GM19238 (cell line): ENCODE results near the gene C11orf21.

ENCODE experiments used
- DNase-seq: peaks from one replicate; pipeline ENCODE4 v3.0.0; 2011; ENCODE audit warnings: low spot score; ENCODE audit not compliant: insufficient read length

Gene C11orf21

DNA sequence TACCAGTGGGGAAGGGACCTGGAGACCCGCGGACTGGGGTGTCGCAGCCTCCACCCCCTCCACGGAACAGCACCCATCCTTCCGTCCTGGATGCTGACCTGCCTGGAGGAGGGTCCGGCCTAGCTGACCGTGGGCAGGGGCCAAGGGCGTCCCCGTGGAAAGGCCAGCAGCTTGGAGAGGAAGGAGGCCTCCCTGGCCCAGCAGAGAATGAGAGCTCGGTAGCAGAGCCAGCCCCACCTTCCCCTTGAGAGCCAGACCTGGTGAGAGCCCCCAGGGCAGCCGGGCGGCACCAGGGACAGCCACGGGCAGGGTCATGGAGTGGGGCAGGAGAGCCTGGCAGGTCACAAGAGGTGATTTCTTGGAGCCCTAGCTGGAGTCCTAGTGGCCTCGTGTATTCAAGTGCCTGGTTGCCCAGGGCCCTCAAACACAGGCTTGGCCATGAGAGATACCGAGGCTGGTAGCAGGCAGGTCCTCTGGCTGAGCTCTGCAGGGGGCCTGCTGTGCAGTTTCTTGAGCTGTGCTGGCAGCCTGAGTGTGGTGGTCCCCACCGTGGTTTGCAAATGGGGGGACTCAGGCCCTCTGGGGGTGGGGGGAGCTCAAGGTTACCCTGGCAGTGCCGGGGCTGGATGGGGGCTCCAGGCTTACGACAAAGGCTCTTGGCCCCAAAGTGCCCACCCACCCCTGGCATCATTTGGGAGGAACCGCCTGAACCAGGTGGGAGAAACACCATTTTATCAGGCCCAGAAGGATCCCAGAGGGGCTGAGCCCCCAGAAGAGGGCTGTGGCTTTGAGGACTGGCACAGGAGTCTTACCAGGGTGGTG, 7.7 kb upstream of the C11orf21 start:
- no peak for DNase-seq

DNA sequence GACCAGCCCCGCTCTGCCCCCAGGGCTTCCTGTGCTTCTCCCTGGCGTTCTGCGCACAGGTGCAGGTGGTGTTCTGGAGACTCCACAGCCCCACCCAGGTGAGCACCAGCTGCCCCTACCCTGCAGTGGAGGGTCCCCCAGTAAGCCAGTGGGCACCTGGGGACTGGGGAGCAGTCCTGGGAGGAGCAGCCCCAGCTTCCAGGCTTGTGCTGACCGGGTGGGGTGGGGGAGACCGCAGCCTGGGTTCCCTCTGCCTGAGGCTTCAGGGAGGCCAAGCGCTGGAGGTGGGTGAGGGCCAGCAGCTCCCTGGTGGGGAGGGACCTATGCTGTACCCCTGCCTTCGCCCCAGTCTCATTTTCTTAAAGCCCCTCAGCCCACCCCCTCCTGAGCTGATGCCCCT, 7.0 kb upstream of the C11orf21 start:
- DNase-seq = no peak

DNA sequence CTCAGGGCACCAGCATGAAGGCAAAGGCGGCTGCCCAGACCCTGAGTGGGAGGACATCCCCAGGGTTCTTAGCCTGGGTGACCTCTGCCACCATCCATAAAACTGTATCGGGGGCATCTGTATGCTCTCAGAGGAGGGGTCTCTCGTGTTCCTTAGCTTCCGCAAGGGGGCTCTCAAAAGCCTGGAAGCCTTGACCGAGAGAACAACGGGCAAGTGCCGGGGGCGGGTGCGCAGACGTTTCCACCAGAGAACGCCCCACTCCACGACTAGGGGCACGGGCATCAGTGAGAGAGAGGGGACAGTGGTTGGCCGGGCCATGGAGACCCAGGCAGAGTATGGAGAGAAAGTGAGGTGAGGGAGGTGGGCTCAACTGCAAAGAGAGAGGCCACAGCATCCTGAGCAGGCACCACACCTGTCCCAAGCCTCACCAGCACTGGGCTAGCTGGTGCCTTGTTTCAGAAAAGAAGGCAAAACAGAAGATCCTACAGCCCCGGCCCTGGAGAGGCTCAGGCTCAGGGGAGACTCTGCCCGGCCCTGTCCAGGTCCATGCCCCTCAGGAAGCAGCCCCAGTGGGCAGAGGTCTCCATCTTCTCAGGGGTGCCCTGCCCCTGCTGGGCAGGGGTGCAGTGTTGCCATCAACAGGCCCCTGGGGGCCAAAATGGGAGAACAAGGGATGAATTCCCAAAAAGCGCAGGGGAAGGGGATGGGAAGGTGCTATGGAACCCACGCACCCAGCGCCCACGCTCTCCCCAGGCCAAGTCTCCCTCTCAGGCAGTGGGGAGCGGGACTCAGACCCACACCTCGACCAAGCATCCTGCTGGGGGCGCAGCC, 6.0 kb upstream of the C11orf21 start:
- no peak for DNase-seq

DNA sequence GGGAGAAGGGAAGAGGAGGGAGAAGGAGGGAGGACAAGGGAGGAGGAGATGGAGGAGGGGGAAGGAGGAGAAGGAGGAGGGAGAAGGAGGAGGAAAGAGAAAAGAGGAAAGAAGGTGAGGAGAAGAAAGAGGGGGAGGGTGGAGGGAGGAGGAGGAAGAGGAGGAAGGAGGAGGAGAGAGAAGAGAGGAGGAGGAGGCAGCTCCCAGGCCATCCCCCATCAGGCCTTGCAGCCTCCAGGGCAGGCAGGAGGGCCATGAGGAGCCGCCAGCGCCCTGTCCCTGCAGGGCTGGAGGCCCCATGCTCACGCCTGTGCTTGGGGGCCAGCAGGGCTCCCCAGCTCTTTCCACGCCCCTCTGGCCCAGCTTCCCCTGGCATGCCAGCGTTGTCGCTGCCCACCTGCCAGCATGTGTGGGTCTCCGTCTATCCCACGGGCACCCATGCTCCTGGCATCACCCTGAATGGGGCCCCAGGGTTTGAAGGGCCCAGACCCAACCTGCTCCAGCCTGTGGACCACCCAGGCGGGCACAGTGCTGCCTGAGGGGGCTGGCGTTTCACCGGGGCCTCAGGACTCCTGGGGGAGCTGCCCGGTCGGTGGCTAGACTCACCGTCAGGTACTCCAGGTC, 5.3 kb upstream of the C11orf21 start:
- no peak for DNase-seq

DNA sequence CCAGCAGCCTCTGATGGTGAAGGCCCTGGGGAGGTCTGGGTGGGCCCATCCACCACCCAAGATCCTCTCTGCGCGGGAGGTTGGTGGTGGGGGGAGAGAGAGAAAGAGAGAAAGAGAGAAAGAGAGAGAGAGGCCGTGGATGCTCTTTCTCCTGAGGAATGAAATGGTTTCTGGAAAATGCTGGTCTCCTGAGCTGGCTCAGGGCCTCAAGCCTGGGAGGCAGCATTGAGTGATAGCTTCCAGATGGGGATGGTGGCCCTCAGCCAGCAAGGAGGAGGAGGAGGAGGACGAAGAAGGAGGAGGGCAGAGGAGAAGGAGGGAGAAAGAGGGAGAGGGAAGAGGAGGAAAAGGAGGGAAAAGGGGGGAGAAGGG, 4.7 kb upstream of the C11orf21 start:
- DNase-seq = no peak

DNA sequence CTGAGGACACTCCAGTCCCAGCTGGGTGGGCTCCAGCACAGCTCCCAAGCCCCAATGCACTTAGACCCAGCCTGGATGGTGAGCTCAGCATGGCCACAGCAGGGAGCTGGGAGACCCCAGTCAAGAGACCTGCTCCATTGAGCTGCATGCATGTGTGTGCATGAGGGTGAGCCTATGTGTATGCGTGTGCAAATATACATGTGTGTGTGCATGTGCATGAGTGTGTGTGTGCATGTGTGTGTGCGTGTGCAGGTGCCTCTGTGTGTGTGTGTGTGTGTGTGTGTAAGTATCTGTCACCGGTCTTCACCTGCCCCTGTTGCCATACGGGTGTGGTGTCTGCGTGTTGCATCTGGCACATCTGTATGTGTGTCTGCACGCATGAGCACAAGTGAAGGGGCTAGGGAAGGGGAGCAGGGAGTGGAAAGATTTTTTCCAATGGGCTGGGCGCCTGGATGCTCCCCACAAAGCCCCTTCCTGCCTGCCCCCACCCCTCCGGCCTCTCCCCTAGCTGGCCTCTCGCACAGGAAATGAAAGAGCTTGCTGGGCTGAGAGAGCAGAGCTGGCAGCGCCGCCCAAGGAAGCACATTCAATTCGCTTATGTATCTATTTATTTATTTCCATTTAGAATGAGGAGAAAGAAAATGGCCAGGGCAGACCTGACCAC, 4.2 kb upstream of the C11orf21 start:
- DNase-seq = no peak

DNA sequence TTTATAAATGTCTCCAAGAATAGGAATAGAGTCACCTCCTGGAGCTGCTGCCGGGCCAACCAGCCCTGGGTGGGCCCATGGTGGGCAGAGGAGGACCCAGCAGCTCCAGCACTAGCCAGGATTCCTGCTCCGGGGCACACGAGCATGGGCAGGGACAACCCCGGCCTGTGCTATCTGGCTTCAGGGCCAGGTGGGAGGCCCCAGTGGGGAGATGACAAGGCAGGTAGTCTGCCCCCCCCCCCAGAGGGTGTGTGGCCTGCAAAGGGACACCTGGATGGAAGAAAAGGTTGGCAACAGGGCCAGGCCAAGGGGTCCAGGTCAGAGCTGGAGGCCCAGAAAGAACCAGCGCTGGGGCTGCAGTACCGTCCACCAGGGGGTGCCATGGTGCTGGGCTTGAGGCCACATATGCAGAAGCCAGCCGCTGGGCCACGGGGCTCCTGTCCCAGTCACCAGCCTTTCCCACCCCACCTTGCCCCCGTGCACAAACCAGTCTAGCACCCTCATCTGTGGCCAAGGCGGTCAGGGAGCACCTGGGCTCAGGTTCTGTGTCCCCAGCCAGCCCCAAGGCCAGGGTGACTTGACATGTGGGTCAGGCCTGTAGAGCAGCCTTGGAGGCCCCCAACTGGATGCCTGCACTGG, 3.5 kb upstream of the C11orf21 start:
- peak; percentile 77 for DNase-seq

DNA sequence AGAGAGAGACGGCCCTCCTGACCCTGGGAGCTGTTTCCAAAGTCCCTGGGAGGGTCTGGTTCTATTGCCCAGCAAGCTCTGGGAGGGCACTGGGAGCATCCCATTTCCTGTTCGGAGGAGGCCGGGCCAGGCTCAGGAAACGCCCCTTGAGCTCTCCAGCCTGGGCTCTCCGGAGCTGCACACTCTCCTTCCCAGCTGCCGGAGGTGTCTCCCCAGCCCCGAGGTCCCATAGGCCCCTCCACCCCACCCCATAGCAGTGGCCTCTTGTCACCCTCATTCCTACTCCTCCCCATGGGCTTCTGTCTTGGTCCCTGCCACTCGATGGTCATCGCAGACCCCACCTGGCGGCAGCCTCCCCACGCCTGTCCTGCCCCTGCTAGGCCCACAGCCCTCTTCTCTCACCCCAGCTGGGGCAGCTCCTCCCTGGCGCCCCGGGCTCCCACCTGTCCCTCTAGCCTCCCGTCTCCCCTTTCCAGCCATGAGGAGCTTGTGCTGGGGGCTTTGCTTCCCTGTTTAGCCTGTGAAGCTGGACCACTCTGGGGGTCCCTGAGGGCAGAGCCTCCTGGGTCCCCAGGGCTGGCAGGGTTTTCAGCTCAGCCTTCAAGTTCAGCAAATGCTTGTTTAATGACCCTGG, 2.9 kb upstream of the C11orf21 start:
- DNase-seq = no peak

DNA sequence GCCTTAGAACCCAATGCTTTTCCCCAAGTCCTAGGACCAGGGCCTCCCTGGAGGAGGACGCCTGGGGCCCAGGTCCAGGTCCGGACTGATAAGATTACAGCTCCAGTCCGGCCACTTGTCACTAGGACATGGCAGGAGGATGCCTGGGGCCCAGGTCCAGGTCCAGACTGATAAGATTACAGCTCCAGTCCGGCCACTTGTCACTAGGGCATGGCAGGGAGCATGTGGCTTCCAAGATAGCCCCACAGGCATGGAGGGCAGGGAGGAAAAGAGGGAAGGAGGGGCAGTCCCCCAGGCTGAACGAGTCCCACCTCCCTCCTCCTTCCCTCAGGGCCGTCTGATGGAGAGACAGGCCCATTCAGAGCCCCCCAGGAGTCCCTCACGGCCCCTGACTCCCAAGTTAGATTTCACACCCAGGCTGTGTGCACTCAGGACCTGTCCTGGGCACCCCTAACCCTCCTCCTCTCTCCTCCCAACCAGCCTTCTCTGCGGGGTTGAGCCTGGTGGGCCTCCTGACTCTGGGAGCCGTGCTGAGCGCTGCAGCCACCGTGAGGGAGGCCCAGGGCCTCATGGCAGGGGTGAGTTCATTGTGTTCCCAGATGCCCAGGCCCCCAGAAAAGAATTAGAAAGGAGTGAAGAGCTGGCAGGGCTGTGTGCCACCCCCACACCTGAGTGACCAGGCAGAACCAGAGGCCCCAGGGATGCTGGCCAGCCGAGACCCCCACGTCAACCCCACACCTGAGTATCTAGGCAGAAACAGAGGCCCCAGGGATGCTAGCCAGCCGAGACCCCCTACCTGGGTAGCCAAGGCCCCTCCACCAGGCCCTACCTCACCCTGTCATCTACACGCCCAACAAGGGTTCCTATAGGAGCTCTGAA, 2.1 kb upstream of the C11orf21 start:
- DNase-seq = no peak

DNA sequence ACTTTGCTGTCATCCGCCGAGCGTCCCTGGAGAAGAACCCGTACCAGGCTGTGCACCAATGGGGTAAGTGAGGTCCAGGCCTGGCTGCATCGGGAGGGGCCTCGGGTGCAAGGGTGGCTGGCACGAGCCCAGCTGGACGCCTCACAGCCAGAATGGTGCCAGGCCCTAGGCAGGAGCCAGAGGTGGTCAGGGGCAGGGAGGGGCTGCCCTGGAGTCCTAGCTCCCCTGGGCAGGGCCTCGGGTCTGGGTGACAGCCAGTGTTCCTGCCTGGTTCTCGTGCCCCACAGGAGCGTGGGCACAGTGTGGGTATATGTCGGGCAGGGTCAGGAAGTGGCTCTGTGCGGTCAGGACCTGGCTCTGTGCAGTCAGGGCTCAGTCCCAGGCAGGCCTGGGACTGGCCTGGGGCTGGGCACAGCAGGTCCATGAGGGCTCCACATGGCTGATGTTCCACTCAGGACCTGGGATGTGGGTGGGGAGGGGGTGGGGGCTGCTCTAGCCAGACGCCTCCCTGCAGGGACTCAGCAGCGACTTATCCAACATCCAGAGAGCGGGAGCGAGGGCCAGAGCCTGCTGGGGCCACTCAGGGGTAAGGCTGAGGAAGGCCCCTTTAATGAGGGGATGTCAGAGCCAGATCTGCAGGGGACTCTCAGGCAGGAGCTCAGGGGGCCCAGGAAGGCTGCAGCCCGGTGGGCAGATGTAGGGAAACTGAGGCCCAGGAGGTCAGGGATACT, 1.3 kb upstream of the C11orf21 start:
- no peak for DNase-seq

DNA sequence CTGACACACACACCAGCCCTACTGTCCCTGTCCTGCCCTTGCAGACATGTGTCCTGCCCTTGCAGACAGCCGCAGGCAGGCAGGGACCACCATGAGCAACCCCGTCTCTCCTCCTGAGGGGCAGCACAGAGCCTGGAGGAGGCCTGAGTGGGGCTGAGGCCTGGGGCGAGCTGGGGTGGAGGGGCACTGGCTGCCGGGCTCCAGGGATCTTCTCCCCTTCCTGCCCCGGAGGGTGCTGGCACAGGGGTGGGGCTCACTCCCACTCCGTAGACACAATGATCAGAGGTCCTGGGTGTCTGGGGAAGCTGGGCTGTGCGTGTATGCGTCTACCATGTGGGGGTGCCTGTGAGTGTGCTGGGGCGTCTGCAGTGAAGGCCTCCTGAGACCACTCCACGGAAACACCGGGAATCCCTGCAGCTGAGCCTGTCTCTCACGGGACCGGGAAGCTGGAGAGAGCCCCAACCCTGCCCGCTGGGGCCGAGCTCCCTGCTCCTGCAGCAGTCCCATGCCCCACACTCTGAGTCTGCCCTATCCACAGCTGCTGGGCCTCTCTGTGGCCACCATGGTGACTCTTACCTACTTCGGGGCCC, 683 bp upstream of the C11orf21 start:
- no peak for DNase-seq

DNA sequence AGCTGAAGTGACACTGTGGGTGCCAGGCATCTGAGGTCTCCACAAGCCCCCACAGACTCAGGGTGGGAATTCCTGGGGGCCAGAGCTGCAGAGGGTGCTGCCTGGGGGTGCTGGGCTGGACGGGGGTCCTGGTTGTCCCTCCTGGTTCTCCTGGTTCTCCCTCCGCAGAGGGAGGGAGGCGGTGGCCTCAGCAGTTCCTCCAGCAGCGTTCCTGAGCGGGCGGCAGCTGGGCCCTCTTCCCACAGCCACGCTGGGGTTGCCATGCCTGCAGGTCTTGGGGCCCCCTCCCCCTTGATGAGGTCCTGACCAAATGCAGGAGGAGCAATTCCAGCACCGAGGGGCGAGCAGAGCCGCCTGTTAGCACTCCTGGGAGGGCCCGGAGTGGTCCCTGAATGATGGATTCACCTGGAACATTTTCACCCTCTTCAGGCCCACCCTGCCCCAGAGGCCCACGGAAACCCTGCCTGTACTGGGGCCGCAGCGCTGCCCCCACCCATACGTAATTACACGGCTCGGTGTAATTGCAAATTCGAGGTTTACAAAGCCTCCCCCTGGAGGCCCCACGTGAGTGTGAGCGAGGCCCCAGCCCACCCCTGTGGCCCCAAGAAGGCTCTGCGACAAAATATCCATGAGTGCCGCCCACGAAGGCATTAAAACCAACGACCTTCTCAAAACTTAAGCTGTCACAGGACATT, 635 bp downstream of the C11orf21 start:
- DNase-seq = no peak

DNA sequence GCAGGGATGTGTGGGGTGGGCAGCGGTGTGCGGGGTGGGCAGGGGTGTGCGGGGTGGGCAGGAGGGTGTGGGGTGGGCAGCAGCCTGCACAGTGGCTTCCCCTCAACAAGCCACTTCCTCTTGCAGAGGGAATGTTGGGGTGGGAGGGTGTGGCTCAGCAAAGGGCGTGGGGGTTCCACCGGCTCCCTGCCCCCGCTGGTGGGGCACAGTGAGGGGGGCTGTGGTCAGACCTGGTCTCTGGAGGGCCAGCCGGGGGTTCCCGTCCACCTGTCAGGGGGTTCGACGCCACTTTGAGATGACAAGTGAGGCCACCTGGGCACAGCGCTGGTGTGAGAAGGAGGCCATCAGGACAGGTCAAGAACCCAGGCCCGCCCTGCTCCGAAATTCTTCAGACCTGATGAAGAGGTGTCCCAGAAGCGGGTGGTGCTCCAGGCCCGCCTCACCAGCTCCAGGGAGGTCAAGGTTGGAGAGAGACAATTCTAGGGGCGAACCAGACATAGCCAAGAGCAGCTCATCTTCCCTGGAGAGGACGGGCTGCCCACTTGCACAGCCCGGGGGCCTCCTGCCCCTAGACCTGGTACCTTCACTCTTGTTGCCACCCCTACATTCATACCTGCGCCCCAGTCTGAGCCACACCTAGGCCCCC, 1.3 kb downstream of the C11orf21 start:
- no peak for DNase-seq

DNA sequence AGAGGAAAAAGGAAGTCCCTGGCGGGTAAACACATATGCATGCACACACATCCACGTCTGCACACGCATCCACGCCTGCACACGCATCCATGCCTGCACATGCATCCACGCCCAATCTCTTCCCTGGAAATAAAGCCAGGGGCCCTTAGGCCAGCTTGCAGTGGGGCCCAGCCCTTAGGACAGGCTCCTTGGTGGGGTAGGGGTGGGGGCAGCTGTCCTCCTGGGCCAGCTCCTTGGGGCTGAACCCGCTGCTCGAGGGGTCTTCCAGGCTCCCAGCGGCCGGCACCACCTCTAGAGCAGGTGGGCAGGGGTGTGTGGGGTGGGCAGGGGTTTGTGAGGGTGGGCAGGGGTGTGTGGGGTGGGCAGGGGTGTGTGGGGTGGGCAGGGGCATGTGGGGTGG, 1.9 kb downstream of the C11orf21 start:
- DNase-seq = no peak

DNA sequence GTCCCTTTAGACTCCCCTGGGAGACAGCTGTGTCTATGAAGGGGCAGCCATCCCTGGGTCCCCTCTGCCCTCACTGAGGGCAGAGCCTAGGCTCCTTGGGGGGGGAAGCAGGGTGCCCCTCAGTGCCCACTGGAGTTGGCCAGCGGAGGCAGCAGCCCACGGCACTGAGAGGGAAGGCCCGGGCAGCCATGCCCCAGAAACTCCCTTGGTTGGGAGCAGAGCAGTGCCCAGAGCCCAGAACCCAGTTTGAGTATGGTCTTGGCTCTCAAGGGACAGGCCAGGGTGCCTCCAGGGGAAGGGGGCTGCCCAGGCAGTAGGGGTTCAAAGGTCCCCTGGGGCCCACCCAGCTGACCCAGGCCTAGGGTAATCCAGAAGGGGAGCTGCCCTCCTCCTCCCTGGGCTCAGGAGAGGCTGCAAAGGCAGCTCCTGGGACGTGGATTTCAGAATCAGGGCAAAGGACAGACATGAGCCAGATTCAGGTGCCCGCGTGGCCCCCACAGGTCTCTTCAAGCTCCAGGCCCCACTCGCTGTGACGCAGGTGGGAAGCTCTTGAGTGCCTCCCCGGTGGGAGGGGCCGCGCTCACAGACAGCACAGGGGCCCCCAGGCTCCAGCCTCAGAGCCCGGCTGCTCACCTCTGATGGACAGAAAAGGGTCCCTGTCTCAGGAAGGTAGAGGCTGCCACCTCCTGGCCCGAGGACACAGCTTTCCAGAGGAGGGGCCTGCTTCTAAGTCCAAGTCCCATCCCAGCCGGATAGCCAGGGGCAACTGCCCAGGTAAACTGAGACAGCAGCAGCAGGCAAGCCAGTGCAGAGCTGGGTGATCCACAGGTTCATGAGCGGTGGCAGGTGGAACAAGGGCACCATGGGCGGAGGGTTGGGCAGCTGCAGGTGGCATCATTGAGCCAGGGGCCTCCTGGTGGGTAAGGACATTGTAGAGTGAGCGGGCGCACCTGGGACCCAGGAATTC, 2.6 kb downstream of the C11orf21 start:
- no peak for DNase-seq

DNA sequence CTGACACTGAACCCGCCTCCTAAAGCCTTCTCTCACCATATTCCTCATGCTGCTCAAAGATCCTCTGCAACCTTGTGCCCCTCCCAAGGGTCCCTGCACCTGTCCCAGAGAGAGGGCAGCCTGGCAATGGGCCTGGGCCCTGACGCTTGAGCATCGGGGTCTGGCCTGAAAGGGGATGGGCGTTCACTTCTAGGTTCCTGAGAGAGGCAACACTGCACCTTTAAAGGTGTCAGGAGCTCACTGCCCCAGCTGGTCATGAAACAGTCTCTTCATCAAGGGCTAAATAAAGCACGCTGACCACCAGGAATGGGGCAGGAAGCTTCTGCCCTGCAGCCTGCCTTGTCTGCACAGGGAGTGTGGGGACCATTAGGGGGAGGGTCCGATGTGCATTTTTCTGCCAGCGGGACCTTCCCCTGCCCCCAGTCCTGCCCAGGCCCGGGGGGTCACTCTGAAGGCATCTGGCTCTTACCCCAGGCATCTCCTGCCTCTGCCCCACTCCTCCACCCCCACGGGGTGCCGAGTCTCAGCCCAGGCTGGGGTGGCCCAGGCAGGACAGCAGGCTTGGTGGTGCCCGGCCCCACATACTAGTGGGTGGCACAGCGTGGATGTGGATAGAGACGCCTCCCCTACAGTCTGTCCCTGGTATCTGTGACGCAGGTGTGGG, 3.5 kb downstream of the C11orf21 start:
- DNase-seq = no peak
